CMK (cell line): ENCODE measurements around the gene SPATA7.
"Not testable (repeated sequence)": the region's sequence is repeated elsewhere in the genome, so short reads cannot be mapped to it uniquely, and the experiment has no call there.

Experiments
- DNase-seq: peaks from one replicate; pipeline ENCODE4 v3.0.0-alpha.2; 2010; ENCODE audit warnings: low read depth

SPATA7 gene, protein sequence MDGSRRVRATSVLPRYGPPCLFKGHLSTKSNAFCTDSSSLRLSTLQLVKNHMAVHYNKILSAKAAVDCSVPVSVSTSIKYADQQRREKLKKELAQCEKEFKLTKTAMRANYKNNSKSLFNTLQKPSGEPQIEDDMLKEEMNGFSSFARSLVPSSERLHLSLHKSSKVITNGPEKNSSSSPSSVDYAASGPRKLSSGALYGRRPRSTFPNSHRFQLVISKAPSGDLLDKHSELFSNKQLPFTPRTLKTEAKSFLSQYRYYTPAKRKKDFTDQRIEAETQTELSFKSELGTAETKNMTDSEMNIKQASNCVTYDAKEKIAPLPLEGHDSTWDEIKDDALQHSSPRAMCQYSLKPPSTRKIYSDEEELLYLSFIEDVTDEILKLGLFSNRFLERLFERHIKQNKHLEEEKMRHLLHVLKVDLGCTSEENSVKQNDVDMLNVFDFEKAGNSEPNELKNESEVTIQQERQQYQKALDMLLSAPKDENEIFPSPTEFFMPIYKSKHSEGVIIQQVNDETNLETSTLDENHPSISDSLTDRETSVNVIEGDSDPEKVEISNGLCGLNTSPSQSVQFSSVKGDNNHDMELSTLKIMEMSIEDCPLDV

DNA sequence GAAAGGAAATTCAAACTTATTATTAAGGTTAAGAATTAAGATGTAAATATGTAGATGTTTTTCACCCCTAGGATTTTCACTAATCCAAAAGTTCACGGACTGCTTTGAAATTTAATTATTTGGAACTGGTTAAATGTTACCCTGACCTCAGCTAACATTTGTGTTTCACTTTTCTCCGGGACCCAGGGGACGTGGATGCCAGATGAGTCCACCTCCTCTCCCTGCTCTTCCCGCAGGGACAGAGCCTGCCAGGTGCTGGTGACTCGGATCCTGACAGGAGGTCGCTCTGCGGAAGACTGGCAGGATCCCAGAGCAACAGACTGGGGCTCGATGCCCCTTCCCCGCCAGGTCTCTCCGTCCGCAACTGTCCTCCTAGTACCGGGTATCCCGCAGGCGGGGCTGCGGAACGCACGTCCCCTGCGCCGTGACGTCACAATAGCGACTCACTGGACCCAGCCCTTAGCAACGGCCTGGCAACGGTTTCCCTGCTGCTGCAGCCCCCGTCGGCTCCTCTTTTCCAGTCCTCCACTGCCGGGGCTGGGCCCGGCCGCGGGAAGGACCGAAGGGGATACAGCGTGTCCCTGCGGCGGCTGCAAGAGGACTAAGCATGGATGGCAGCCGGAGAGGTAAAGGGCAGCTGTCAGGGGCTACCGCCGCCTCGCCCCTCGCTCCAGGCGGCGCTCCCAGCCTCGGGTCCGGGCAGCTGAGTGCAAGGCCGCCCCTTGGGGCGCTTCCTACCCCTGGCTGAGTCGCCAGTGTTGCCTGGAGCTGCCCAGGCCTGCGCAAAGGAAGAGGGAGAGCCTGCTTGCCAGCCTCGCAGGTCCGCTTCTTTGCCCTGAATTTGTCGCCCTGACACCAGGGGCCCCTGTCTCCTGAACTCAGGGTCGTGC is at the start of gene SPATA7:
Gene SPATA7 (plus strand): TSS at position 446 of the 890 bp plus-strand sequence. CDS start 162 bp downstream, at position 608.
- DNase-seq = peak; percentile 49

DNA sequence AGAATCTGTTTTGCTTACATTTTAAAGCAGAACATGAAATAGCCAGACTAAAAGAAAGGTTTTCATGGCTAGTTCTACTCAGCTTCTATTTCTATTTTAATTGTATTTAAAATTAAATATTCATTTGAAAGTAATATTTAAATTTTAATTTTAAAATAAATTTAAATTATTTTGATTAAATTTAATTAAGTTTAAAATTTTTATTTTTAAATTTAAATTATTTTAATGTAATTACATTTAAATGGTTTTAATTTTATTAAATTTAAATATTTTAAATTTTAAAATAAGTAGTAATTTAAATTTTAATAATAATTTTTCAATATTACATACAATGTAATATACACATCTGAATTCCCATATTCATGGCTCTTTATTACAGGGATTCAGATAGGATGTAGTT is 45.1 kb upstream of the SPATA7 start:
- no peak for DNase-seq

DNA sequence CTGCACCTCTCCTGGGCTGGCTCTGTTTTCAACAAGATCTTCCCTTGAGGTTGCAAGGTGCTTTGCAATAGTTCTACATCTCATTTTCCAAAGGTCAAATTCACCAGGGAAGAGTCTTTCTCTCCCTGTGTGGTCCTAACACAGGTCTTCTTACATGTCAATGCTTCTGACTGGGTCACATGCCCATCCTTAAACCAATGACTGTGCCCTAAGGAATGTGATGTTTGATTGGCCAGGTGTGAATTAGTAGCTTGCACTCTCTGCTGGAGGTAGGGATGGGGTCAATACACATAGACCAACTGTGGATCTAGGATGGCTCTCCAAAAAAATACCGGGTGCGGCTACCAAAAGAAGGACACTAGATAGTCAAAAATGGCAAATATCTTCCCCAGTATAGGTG is 42.5 kb upstream of the SPATA7 start:
- no peak for DNase-seq

DNA sequence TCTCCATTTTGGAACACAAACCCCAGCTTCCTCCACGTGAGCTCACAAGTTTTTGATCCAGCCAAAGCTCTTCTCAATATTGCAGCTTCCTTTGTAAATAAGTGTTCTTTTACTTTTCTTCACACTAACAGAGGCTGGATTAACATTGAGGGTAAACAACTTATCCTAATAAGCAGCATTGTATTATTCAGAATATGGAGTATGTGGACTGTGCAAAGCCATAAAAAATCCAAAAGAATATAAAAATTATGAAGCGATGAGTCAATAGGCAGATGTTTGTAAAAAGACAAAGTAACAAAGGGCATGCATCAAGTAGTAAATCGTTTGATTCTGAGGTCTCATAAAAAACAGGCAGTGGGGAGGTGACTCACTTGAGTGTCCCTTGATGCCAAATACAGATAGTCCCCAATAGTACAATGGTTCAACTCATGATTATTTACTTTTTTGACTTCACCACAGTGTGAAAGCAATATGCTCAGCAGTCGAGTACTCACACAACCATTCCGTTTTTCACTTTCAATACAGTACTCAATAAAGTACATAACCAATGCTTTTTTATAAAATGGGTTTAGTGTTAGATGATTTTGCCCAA is 39.3 kb upstream of the SPATA7 start:
- no peak for DNase-seq

DNA sequence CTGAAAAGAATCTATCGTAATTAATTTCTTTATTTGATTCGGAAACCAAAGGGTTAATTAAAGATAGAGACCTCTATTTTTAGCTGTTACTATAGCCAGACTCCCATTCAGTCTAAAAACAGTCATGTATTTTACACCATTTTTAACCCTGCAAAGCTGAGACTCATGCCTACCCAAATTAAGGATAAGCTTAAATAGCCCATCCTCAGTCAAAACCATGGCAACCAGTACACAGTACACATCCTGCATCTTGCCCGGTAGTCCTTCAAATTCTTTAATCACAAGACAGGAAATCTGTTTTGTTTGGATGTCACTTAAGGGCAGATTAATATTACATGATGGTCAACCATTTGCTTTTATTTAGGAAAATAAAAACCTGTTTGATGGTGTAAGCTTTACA is 36.9 kb upstream of the SPATA7 start:
- DNase-seq = no peak

DNA sequence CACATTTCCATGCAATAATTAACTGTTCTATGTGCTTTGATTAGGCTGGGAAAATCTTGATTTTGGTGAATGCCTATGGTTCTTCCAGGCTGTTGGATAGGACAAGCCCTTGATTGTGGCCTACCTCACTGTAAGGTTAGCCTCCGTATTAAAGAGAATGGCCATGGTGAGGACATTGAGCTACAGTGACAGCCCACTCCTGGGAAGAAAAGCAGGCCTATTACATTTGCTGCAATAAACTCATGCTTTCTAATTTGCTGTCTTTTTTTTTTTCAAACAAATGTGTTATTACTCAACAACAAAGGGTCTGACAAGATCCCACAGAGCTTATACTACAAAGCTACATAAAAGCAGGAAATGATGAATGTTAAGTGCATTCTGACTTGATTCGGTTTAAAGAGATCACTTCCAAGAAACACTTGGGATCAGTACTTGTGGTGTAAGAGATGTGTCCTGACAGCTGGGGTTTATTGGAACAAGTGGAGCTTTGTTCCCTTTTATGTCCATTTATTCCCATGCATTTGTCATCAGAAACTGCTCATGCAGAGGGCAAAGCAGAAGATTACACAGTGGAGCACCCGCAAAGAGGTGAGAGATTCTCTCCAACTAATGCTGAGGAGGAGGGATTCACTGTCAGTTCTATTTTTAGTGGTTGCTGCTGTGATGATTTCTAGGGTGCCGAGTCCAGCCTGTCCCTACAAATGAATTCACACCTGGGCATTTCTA is 33.3 kb upstream of the SPATA7 start:
- DNase-seq = no peak

DNA sequence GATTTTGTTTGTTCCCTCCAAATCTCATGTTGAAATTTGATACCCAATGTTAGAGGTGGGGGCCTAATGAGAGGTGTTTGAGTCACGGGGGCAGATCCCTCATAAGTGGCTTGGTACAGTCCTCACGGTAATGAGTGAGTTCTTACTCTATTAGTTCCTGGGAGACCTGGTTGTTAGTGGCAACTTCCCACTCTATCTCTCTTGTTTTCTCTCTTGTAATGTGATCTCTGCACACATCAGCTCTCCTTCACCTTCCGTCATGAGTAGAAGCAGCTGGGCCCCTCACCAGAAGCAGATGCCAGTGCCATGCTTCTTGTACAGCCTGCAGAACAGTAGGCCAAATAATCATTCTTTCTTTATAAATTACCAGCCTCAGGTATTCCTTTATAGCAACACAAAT is 32.8 kb upstream of the SPATA7 start:
- no peak for DNase-seq

DNA sequence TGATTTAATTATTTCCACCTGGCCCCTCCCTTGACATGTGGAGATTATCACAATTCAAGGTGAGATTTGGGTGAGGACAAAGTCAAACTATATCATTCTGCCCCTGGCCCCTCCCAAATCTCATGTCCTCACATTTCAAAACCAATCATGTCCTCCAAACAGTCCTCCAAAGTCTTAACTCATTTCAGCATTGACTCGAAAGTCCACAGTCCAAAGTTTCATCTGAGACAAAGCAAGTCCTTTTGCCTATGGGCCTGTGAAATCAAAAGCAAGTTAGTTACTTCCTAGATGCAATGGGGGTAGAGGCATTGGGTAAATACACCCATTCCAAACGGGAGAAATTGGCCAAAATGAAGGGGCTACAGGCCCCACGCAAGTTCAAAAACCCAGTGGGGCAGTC is 31.1 kb upstream of the SPATA7 start:
- no peak for DNase-seq

DNA sequence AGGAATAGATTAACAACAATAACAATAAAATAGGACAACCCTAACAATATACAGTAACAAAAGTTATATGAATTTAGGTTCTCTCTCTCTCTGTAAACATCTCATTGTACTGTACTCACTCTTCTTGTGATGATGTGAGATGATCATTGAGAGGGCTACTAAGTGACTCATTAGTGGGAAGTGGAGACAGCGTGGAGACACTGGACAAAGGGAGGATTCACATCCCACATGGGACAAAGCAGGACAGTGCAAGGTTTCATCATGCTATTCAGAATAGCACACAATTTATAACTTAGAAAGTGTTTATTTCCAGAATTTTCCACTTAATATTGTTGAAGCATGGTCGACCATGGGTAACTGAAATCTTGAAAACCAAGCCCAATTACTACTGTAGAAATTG is 26.0 kb upstream of the SPATA7 start:
- DNase-seq = no peak

DNA sequence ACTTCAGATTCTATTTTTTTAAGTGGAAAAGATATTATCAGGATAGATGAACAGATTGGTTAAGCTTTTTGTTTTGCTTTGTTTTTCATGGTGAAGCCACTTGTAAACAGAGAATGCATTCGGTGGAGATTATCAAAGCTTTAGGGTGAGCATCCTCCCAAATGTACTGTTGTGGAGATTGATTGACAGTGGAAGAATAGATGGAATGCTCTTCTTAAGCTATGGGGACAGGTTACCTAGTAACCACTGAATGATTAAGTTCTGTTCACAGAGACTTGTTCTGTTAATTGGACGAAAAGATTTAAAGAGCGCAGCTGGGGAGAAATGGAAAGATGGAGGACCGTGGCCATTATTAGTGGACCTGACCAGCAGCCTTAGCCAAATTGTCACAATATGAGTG is 21.8 kb upstream of the SPATA7 start:
- DNase-seq = no peak

DNA sequence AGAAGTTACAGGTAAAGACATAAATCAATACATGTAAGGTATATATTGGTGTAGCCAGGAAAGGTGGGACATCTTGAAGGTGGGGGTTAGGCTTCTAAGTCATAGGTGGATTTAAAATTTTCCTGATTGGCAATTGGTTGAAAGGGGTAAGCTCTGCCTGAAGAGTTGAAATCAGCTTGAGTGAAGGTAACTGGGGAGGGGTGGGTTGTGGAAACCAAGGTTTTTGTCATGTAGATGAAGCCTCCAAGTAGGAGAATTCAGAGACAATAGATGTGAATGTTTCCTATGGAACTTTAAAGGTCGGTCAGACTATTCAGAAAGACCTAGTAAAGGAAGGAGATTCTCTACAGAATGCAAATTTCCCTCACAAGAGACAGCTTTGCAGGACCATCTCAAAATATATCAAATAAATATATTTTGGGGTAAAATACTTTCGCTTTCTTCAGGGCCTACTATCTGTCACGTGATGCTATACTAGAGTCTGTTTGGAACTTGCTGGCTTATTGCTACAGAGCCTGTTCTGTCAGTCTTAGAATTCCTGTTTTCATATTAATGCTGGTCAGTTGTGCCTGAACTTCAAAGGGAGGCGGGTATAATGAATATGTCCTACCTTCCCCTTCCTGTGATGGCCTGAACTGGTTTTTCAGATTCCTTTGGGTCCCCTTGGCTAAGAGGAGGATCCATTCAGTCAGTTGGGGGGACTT is 20.6 kb upstream of the SPATA7 start:
- no peak for DNase-seq

DNA sequence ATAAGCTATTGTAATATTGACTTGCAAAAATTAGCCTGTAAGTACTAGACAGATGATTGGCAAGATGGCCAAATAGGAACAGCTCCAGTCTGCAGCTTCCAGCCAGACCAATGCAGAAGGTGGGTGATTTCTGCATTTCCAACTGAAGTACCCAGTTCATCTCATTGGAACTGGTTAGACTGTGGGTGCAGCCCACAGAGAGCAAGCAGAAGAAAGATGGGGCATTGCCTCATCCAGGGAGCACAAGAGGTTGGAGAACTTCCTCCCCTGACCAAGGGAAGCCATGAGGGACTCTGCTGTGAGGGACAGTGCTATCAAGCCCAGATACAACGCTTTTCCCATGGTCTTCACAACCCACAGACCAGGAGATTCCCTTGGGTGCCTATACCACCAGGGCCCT is 16.0 kb upstream of the SPATA7 start:
- no peak for DNase-seq

DNA sequence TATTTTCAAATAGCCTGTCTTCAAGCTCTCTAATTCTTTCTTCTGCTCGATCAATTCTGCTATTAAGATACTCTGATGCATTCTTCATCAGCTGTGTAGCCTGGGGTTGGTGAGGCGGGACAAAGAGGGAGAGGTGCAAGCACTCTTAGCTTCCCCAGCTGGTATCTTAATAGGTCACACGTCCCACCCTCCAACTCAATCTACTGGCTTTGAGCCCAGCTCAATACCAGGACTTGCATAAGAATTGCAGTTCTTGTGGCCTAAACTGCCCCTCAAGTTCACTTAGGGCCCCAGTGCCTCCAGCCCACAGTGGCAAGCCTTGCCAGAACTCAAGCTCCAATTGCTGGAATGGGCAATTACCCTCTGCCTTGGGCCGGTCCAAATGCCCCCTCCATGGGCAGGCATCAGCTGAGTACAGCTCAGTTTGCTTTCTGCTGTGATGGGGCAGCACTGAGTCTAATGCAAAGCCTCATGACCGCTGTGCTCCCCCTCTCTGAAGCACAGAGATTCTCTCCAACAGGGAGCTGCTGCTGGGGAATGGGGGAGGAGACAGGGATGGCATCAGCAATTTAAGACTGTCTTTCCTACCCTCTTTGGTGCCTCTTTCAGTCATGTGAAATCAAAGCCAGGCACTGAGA is 5.6 kb upstream of the SPATA7 start:
- DNase-seq = no peak

DNA sequence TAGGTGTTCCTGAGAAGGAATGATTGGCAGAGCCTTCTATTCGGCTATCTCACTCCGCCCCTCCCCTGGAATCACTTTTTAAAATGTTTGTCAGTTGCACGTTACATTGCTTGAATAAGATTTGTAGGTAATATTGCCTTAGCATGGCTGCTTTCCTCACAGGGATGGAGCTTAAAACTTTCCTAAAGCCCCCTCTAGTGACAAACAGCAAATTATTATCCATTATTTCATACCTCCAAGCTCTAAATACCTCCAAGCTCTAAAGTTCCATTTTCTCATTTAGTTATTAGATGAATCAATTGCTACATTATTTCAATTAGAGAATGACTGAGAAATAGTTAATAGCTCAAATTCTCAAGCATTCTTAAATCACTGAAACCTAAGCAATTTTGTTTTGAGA is 5.1 kb upstream of the SPATA7 start:
- DNase-seq = no peak

DNA sequence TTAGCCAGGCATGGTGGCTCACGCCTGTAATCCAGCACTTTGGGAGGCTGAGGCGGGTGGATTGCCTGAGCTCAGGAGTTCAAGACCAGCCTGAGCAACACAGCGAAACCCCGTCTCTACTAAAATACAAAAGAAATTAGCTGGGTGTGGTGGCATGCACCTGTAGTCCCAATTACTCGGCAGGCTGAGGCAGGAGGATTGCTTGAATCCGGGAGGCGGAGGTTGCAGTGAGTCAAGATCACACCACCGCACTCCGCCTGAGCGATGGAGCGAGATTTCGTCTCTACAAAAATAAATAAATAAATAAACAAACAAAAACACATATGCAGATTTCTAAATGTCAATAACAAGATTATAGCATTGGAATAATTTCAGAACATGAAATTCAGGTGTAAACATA is 3.8 kb upstream of the SPATA7 start:
- DNase-seq = not testable (repeated sequence)

DNA sequence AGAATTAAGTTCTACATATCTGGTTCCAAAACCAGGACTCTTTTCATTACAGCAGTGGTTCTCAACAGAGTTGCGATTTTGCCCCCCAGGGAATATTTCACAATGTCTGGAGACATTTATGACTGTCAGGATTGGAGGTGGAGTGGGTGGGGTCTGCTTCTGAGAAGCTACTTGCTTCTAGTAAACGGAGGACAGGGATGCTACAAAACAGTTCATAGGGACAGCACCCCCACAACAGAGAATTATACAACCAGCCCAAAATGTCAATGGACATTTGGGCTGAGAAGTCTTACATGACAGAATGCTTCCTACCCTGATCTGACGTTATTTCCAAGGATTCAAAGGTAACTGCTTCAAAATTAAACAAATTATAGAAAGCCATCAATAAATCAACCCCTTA is 739 bp upstream of the SPATA7 start:
- DNase-seq = no peak

DNA sequence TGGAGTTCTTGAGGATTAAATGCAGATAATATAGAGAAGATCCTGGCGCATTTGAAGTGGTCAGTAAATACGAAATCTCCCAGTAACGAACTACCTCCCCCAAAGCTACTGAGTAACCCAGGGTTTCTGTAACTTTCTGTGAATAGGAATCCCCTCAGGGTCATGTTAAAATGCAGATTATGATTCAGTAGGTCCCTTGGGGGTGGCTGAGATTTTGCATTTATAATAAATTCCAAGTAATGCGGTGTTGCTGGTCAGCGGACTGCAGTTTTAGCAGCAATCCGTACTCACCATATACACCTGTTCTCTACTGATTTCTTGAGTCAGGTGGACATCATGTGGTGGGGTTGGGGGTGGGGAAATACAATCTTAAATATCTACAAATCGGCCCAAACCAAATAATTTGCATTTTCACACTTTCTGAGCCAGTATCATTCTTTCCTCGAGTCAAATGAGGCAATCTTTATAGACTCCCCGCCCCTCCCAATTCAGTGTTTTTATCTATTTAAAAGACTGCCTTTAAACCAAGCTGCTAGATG is 868 bp downstream of the SPATA7 start:
- DNase-seq = no peak

DNA sequence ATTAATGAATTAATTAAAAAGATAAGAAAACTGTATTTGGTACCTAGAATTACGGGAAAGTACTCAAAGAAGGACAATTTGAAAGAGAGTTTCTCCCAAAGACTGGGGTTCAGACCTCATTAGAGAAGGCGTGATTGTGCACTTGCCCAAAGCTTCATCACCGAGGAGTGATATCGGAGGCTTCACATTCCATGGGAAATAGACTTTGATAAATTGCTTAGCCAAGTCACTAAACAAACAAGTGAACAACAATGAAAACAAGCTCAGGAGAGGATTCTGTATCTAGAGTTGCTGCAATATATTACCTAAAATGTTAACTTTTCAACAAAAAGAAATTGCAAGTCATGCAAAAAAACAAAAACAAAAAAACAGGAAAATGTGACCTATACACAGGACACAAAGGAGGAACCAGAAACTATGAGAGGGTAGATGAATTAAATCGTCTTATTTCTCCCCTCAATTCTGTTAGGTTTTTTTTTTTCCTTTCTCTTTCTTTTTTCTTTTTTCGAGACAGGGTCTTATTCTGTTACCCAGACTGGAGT is 3.4 kb downstream of the SPATA7 start:
- no peak for DNase-seq

DNA sequence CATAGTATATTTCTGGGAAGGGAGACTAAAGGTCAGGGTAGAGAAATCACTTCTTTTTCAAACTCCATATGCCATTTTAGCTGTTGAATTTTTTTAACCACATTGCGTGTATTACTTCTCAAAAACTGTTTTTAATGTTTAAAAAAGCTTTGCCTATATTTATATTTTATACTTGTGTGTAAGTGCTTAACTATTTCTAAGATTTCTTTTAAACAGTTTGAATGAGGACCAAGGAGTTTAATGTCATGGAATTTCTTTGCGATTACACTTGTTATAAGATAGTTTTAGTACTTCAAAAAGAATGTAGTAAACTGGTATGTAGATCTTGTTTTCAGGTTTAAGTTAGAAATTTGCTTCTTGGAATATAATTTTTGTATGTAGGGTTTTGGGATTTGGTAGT is 7.2 kb downstream of the SPATA7 start:
- DNase-seq = no peak

DNA sequence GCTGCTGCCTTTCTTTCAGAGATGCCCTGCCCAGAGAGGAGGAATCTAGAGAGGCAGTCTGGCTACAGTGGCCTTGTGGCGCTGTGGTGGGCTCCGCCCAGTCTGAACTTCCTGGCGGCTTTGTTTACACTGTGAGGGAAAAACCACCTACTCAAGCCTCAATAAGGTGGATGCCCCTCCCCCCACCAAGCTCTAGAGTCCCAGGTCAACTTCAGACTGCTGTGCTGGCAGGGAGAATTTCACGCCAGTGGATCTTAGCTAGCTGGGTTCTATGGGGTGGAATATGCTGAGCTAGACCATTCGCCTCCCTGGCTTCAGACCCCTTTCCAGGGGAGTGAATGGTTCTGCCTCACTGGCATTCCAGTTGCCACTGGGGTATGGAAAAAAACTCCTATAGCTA is 25.6 kb downstream of the SPATA7 start:
- DNase-seq = no peak
